Neural progenitor cell (in vitro differentiated cells): Measurements from ENCODE around the gene PTPN14. TPM values are rescaled to one million over a fixed set of nuclear protein-coding genes. Genes with fewer than 3 reads are reported as not detected.

Source experiments
- DNase-seq: peaks from one replicate; pipeline ENCODE4 v3.0.0-alpha.2; 2016; ENCODE audit warnings: low spot score
- H2AFZ ChIP-seq: fragments of 200-600 bp; sonication (generic); replicated peaks from 2 replicates; pipeline ENCODE4 v1.6.1; 2016; ENCODE audit warnings: antibody characterized with exemption
- H3F3A ChIP-seq: fragments of 200-600 bp; sonication (generic); 2 replicates; pipeline ENCODE4 v1.6.1; 2016; ENCODE audit warnings: antibody characterized with exemption, low read depth
- H3K27ac ChIP-seq: fragments of 200-600 bp; sonication (generic); 2 replicates; pipeline ENCODE4 v1.5.1; 2016; ENCODE audit warnings: mild to moderate bottlenecking
- H3K27me3 ChIP-seq: fragments of 200-600 bp; sonication (generic); 2 replicates; pipeline ENCODE4 v1.6.1; 2016; ENCODE audit warnings: mild to moderate bottlenecking, moderate library complexity
- H3K36me3 ChIP-seq: fragments of 200-600 bp; sonication (generic); 2 replicates; pipeline ENCODE4 v1.5.1; 2016
- H3K4me1 ChIP-seq: fragments of 200-600 bp; sonication (generic); 2 replicates; pipeline ENCODE4 v1.6.1; 2016; ENCODE audit warnings: mixed run types
- H3K4me2 ChIP-seq: fragments of 200-600 bp; sonication (generic); 2 replicates; pipeline ENCODE4 v1.6.1; 2016
- H3K4me3 ChIP-seq: fragments of 200-600 bp; sonication (generic); 2 replicates; pipeline ENCODE4 v1.5.1; 2016
- H3K79me2 ChIP-seq: fragments of 200-600 bp; sonication (generic); 2 replicates; pipeline ENCODE4 v1.6.1; 2016; ENCODE audit warnings: low read depth
- H3K9ac ChIP-seq: fragments of 200-600 bp; sonication (generic); 2 replicates; pipeline ENCODE4 v1.6.1; 2016
- H3K9me3 ChIP-seq: fragments of 200-600 bp; sonication (generic); 2 replicates; pipeline ENCODE4 v1.5.1; 2016; ENCODE audit warnings: low read depth
- H4K20me1 ChIP-seq: fragments of 200-600 bp; sonication (generic); 2 replicates; pipeline ENCODE4 v1.6.1; 2016; ENCODE audit warnings: low read depth
- H3K27ac Mint-ChIP-seq: 3 replicates; pipeline ENCODE4 v1.8.0; 2021; ENCODE audit warnings: mixed read lengths
- H3K27me3 Mint-ChIP-seq: 2 replicates; pipeline ENCODE4 v1.8.0; 2022; ENCODE audit warnings: low read depth, mild to moderate bottlenecking, inconsistent platforms, moderate library complexity, mixed read lengths; ENCODE audit not compliant: insufficient read depth
- H3K36me3 Mint-ChIP-seq: 3 replicates; pipeline ENCODE4 v1.8.0; 2021; ENCODE audit warnings: mixed read lengths
- H3K4me1 Mint-ChIP-seq: 3 replicates; pipeline ENCODE4 v1.8.0; 2021; ENCODE audit warnings: mixed read lengths
- H3K4me3 Mint-ChIP-seq: 3 replicates; pipeline ENCODE4 v1.8.0; 2021; ENCODE audit warnings: mild to moderate bottlenecking, moderate library complexity, mixed read lengths
- H3K9me3 Mint-ChIP-seq: 3 replicates; pipeline ENCODE4 v1.8.0; 2020; ENCODE audit warnings: mixed read lengths
- CTCF ChIP-seq: fragments of 200-600 bp; sonication (generic); IDR thresholded peaks from 2 replicates; pipeline ENCODE4 v1.5.1; 2017; ENCODE audit warnings: antibody characterized with exemption, mild to moderate bottlenecking
- EZH2 ChIP-seq: fragments of 200-600 bp; sonication (generic); IDR thresholded peaks from 2 replicates; pipeline ENCODE4 v1.6.1; 2017; ENCODE audit warnings: antibody characterized with exemption, mild to moderate bottlenecking, moderate library complexity
- EZH2phosphoT487 ChIP-seq: fragments of 200-600 bp; sonication (generic); IDR thresholded peaks from 2 replicates; pipeline ENCODE4 v1.6.1; 2017; ENCODE audit warnings: antibody characterized with exemption
- total RNA-seq: library from RNA; depleted of rRNA; stranded (reverse); fragments of >200 nt; gene quantifications from 2 replicates; pipeline ENCODE4 v1.2.3, GENCODE V29; 2015; ENCODE audit warnings: low replicate concordance

Gene PTPN14
- total RNA-seq, 1 donor from 2014 or later = 28.3 TPM

- Histone ChIP-seq H4K20me1 (no peaks in the 10 kb centered on the region), H3K27me3 (no peaks in the 10 kb centered on the region), H3K4me1 (peaks cover 6% of the 10 kb centered on the region), H3K9me3 (no peaks in the 10 kb centered on the region), H3K9ac (no peak overlapping the region), H3K79me2 (no peaks in the 10 kb centered on the region), H3K4me3 (no peak overlapping the region), H3K27ac (no peak overlapping the region), H3K36me3 (no peaks in the 10 kb centered on the region), H3F3A (no peaks in the 10 kb centered on the region), H2AFZ (no peak overlapping the region), H3K4me2 (no peak overlapping the region)
- no peak overlapping the region for H3K27ac Mint-ChIP-seq
- H3K4me3 Mint-ChIP-seq = no peak overlapping the region
- no peak for DNase-seq
- H3K4me1 Mint-ChIP-seq = no peaks in the 10 kb centered on the region
- peaks cover 24% of the 10 kb centered on the region for H3K36me3 Mint-ChIP-seq
- peaks cover 4% of the 10 kb centered on the region for H3K27me3 Mint-ChIP-seq
- TF ChIP-seq CTCF (no peak), EZH2 (no peak), EZH2phosphoT487 (no peak)
- H3K9me3 Mint-ChIP-seq = no peaks in the 10 kb centered on the region
Measured at GRCh38 chr1:214385428-214385827, 166.0 kb downstream of the PTPN14 start.

- Mint-ChIP-seq H3K4me1 (peaks cover 3% of the 10 kb centered on the region), H3K9me3 (no peaks in the 10 kb centered on the region), H3K27ac (no peak overlapping the region), H3K27me3 (peaks cover 10% of the 10 kb centered on the region), H3K4me3 (no peak overlapping the region), H3K36me3 (peaks cover 29% of the 10 kb centered on the region)
- Histone ChIP-seq H3K4me3 (no peak overlapping the region), H3K9ac (no peak overlapping the region), H3K9me3 (no peaks in the 10 kb centered on the region), H3K36me3 (no peaks in the 10 kb centered on the region), H4K20me1 (no peaks in the 10 kb centered on the region), H3F3A (no peaks in the 10 kb centered on the region), H3K27me3 (no peaks in the 10 kb centered on the region), H2AFZ (no peak overlapping the region), H3K4me2 (no peak overlapping the region), H3K4me1 (peaks cover 11% of the 10 kb centered on the region), H3K79me2 (no peaks in the 10 kb centered on the region), H3K27ac (no peak overlapping the region)
- no peak for TF ChIP-seq EZH2
- TF ChIP-seq CTCF = no peak
- no peak for TF ChIP-seq EZH2phosphoT487
- no peak for DNase-seq
Measured at GRCh38 chr1:214384373-214385079, 166.9 kb downstream of the PTPN14 start.

- Histone ChIP-seq H3K9ac (no peak overlapping the region), H3F3A (no peaks in the 10 kb centered on the region), H3K27ac (no peak overlapping the region), H3K36me3 (no peaks in the 10 kb centered on the region), H3K9me3 (no peaks in the 10 kb centered on the region), H3K4me3 (no peak overlapping the region), H3K27me3 (no peaks in the 10 kb centered on the region), H4K20me1 (no peaks in the 10 kb centered on the region), H3K4me2 (no peak overlapping the region), H3K79me2 (no peaks in the 10 kb centered on the region), H3K4me1 (peaks cover 11% of the 10 kb centered on the region), H2AFZ (no peak overlapping the region)
- Mint-ChIP-seq H3K9me3 (no peaks in the 10 kb centered on the region), H3K4me1 (peaks cover 10% of the 10 kb centered on the region), H3K27ac (no peak overlapping the region), H3K36me3 (peaks cover 31% of the 10 kb centered on the region), H3K4me3 (no peak overlapping the region), H3K27me3 (peaks cover 10% of the 10 kb centered on the region)
- DNase-seq = no peak
- TF ChIP-seq EZH2 (no peak), CTCF (no peak), EZH2phosphoT487 (no peak)
Measured at GRCh38 chr1:214383381-214384372, 167.7 kb downstream of the PTPN14 start.
